ENCODE data around the gene TMEM91. TPM values are rescaled to one million over a fixed set of nuclear protein-coding genes. Genes with fewer than 3 reads are reported as not detected.
A peak's percentile ranks its signal among the peaks of the same experiment; 100 is the strongest.

The TMEM91 gene
- total RNA-seq, 2 experiments from 2014 or later: 10.7 to 12.7 TPM

- H2AFZ ChIP-seq (ENCODE audit: low read length): no peak overlapping the region
- intact Hi-C loops (cut with micrococcal nuclease; ENCODE audit: unreplicated experiment): no loop called here
- peaks cover 22% of the 10 kb centered on the region for H3K79me2 ChIP-seq (ENCODE audit: insufficient read depth, low read depth, low read length)
- no peak for DNase-seq (ENCODE audit: low spot score)
- H3K4me2 ChIP-seq (ENCODE audit: low read length): no peak overlapping the region
- peaks cover 44% of the 10 kb centered on the region for H3K36me3 ChIP-seq (ENCODE audit: insufficient read depth, low read length)
- peaks cover 17% of the 10 kb centered on the region for H3K4me1 ChIP-seq (ENCODE audit: insufficient read depth, low read length, poor library complexity, severe bottlenecking)
- TF ChIP-seq CTCF (conservative IDR thresholded peaks at IDR 0.05; ENCODE audit: low read length) (no peak), EZH2phosphoT487 (IDR thresholded peaks at IDR 0.05; ENCODE audit: borderline replicate concordance, low read depth, low read length) (no peak)
- H3K4me3 ChIP-seq (ENCODE audit: low read depth, low read length, poor library complexity, severe bottlenecking): no peak overlapping the region
- H3K9me3 ChIP-seq (ENCODE audit: low read length): no peaks in the 10 kb centered on the region
- CTCF ChIA-PET (ENCODE audit: unreplicated experiment): no interaction called here
- no peaks in the 10 kb centered on the region for H4K20me1 ChIP-seq (ENCODE audit: insufficient read depth, low read length)
- no peaks in the 10 kb centered on the region for H3K9me2 ChIP-seq (ENCODE audit: insufficient read depth, low read length)
- no TSS peak for BruUV-seq (replicated peaks)
- POLR2A ChIA-PET: interaction anchor here (0.6 to 0.7 kb wide), 2 partner anchors 9 to 741 kb away, joined by 3 to 4 read pairs; no protein-coding TSS in a partner anchor
- H3K27ac ChIP-seq (ENCODE audit: low read depth, low read length, poor library complexity, severe bottlenecking): no peak overlapping the region
Observed at GRCh38 chr19:41392775-41393174, 16.4 kb downstream of the TMEM91 start.

GRCh38 chr19:41395355-41395754, 19.0 kb downstream of the TMEM91 start:
- no TSS peak for BruUV-seq (replicated peaks)
- no peak overlapping the region for H3K27ac ChIP-seq (ENCODE audit: low read depth, low read length, poor library complexity, severe bottlenecking)
- H3K4me3 ChIP-seq (ENCODE audit: low read depth, low read length, poor library complexity, severe bottlenecking): peak overlapping the region; percentile 96
- peaks cover 29% of the 10 kb centered on the region for H3K4me1 ChIP-seq (ENCODE audit: insufficient read depth, low read length, poor library complexity, severe bottlenecking)
- POLR2A ChIA-PET: no interaction called here
- intact Hi-C loops (cut with micrococcal nuclease; ENCODE audit: unreplicated experiment): no loop called here
- DNase-seq (ENCODE audit: low spot score): no peak
- H3K79me2 ChIP-seq (ENCODE audit: insufficient read depth, low read depth, low read length): peaks cover 34% of the 10 kb centered on the region
- no peaks in the 10 kb centered on the region for H3K9me2 ChIP-seq (ENCODE audit: insufficient read depth, low read length)
- TF ChIP-seq CTCF (conservative IDR thresholded peaks at IDR 0.05; ENCODE audit: low read length) (no peak), EZH2phosphoT487 (IDR thresholded peaks at IDR 0.05; ENCODE audit: borderline replicate concordance, low read depth, low read length) (no peak)
- H3K9me3 ChIP-seq (ENCODE audit: low read length): no peaks in the 10 kb centered on the region
- H4K20me1 ChIP-seq (ENCODE audit: insufficient read depth, low read length): no peaks in the 10 kb centered on the region
- CTCF ChIA-PET (ENCODE audit: unreplicated experiment): no interaction called here
- H2AFZ ChIP-seq (ENCODE audit: low read length): no peak overlapping the region
- peak overlapping the region; percentile 87 for H3K4me2 ChIP-seq (ENCODE audit: low read length)
- peaks cover 21% of the 10 kb centered on the region for H3K36me3 ChIP-seq (ENCODE audit: insufficient read depth, low read length)

- peaks cover 34% of the 10 kb centered on the region for H3K79me2 ChIP-seq (ENCODE audit: insufficient read depth, low read depth, low read length)
- POLR2A ChIA-PET: interaction anchor here (0.7 kb wide), 1 partner anchor 1350 kb away, joined by 4 read pairs; no protein-coding TSS in a partner anchor
- TSS peak; percentile 86 for BruUV-seq (replicated peaks)
- H3K4me3 ChIP-seq (ENCODE audit: low read depth, low read length, poor library complexity, severe bottlenecking): peak within 1 kb of the TSS; percentile 96
- peaks cover 3% of the 10 kb centered on the region; the same call in 1 of the 2 replicates for H3K36me3 ChIP-seq (ENCODE audit: insufficient read depth, low read length)
- H3K27ac ChIP-seq (ENCODE audit: low read depth, low read length, poor library complexity, severe bottlenecking): peak within 1 kb of the TSS; percentile 59
- H4K20me1 ChIP-seq (ENCODE audit: insufficient read depth, low read length): no peaks in the 10 kb centered on the region
- H3K9me3 ChIP-seq (ENCODE audit: low read length): no peaks in the 10 kb centered on the region
- peaks cover 29% of the 10 kb centered on the region for H3K4me1 ChIP-seq (ENCODE audit: insufficient read depth, low read length, poor library complexity, severe bottlenecking)
- CTCF ChIA-PET (ENCODE audit: unreplicated experiment): no interaction called here
- TF ChIP-seq EZH2phosphoT487 (IDR thresholded peaks at IDR 0.05; ENCODE audit: borderline replicate concordance, low read depth, low read length) (no peak), CTCF (conservative IDR thresholded peaks at IDR 0.05; ENCODE audit: low read length) (no peak)
- DNase-seq (ENCODE audit: low spot score): peak; percentile 100
- H2AFZ ChIP-seq (ENCODE audit: low read length): peak within 1 kb of the TSS; percentile 84
- intact Hi-C loops (cut with micrococcal nuclease; ENCODE audit: unreplicated experiment): no loop called here
- no peaks in the 10 kb centered on the region for H3K9me2 ChIP-seq (ENCODE audit: insufficient read depth, low read length)
- H3K4me2 ChIP-seq (ENCODE audit: low read length): peak within 1 kb of the TSS; percentile 87
Observed at GRCh38 chr19:41397086-41398049, 21.0 kb downstream of the TMEM91 start, which contains the start of the genes BCKDHA and EXOSC5. BCKDHA (plus strand) TSS chr19:41397818; CDS start chr19:41397828, 10 bp downstream. EXOSC5 (minus strand) TSS chr19:41397359; CDS start chr19:41397328, 31 bp downstream.
